ENCODE data around the gene CD101. TPM values are rescaled to one million over a fixed set of nuclear protein-coding genes. Genes with fewer than 3 reads are reported as not detected.

Gene CD101
- total and polyA plus RNA-seq, 7 donors: 0.03 to 1.0 (median 0.29) TPM; not detected in 1

DNA sequence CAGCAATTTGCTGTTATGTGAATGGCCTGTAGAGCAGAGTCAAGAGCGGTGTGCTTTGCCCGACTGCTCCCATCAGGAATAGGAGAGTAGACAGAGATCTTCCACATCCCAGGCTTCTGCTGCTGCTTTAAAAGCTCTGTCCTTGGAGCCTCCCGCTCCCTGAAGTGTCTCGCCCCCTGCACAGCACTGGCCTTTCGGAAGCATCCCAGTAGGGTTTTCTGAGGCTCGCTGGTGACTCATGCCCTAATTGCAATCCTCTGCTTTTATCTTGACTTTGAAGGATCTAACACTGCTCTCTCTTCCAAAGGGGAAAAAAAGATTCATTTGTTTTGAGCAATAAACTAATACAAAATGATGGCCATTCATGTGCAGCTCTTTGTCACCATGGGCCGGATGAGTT, 13.3 kb upstream of the CD101 start:
- intact Hi-C loops (cut with DNase I): no loop called here
- no peak overlapping the region for H3K4me3 ChIP-seq
- no peak for TF ChIP-seq CTCF (IDR thresholded peaks at IDR 0.05)
- no peaks in the 10 kb centered on the region for H3K27me3 ChIP-seq (ENCODE audit: insufficient read depth in 3 of 3, low read length in 2 of 3)
- DNase-seq: peak in 1 of 2 donors; percentile 25
- no peaks in the 10 kb centered on the region for H3K36me3 ChIP-seq (ENCODE audit: insufficient read depth in 1 of 2, low read depth in 1 of 2)
- no peaks in the 10 kb centered on the region for H3K9me3 ChIP-seq
- WGBS, 3 donors: 89 to 92% (median 90%) methylated on average over 7 of the region's 7 CpGs
- ATAC-seq: no peak
- H3K4me1 ChIP-seq: no peaks in the 10 kb centered on the region
- H3K27ac ChIP-seq: no peak overlapping the region

DNA sequence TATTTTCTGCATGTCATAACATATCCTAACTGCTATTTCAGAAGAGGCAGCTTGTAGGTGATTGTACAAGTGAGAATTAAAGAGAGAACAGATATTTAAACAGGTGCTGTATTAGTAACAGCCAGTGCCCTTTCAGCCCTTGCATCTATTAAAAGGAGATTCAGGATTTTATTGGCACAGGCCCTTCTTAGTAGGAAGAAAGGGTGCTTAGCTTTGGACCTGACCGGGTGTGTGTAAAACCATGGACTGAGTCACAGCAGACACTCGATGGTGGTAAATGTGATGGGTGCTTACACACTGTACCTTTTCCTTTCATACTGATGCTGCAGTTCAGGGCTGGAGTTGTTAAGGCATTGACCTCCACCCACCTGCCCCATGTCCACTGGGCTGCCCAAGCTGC, 12.7 kb upstream of the CD101 start:
- 59 to 77% (median 64%) methylated on average over 2 of the region's 2 CpGs for WGBS, 3 donors
- Histone ChIP-seq H3K9me3 (no peaks in the 10 kb centered on the region), H3K27me3 (ENCODE audit: insufficient read depth in 3 of 3, low read length in 2 of 3) (no peaks in the 10 kb centered on the region), H3K36me3 (ENCODE audit: insufficient read depth in 1 of 2, low read depth in 1 of 2) (no peaks in the 10 kb centered on the region), H3K4me3 (no peak overlapping the region), H3K27ac (no peak overlapping the region), H3K4me1 (no peaks in the 10 kb centered on the region)
- ATAC-seq: no peak
- no peak for TF ChIP-seq CTCF (IDR thresholded peaks at IDR 0.05)
- no peak for DNase-seq
- intact Hi-C loops (cut with DNase I): no loop called here

- ATAC-seq: peak in 1 of 4 donors; percentile 55
- H3K27ac ChIP-seq: no peak overlapping the region
- H3K4me1 ChIP-seq: no peaks in the 10 kb centered on the region
- H3K4me3 ChIP-seq: no peak overlapping the region
- 44 to 67% (median 49%) methylated on average over 5 of the region's 5 CpGs for WGBS, 3 donors
- no peaks in the 10 kb centered on the region for H3K9me3 ChIP-seq
- no peaks in the 10 kb centered on the region for H3K27me3 ChIP-seq (ENCODE audit: insufficient read depth in 3 of 3, low read length in 2 of 3)
- no peak for DNase-seq
- no peaks in the 10 kb centered on the region for H3K36me3 ChIP-seq (ENCODE audit: insufficient read depth in 1 of 2, low read depth in 1 of 2)
- intact Hi-C loops (cut with DNase I): no loop called here
- no peak for TF ChIP-seq CTCF (IDR thresholded peaks at IDR 0.05)
Observed at GRCh38 chr1:116989835-116990234, 11.7 kb upstream of the CD101 start.

GRCh38 chr1:116990612-116991151, 10.9 kb upstream of the CD101 start:
- Histone ChIP-seq H3K4me1 (no peaks in the 10 kb centered on the region), H3K9me3 (no peaks in the 10 kb centered on the region), H3K27me3 (ENCODE audit: insufficient read depth in 3 of 3, low read length in 2 of 3) (no peaks in the 10 kb centered on the region), H3K36me3 (ENCODE audit: insufficient read depth in 1 of 2, low read depth in 1 of 2) (no peaks in the 10 kb centered on the region), H3K27ac (peak overlapping the region; percentile 46), H3K4me3 (no peak overlapping the region)
- DNase-seq: peak; percentile 89 to 92
- ATAC-seq: peak; percentile 88 to 90 (median 90)
- no peak for TF ChIP-seq CTCF (IDR thresholded peaks at IDR 0.05)
- 20 to 27% (median 26%) methylated on average over 12 of the region's 12 CpGs for WGBS, 3 donors
- intact Hi-C loops (cut with DNase I): no loop called here

All from psoas muscle (tissue), 8 donors.